SK-N-SH (cell line): Measurements from ENCODE around the gene GPR132. TPM values are rescaled to one million over a fixed set of nuclear protein-coding genes. Genes with fewer than 3 reads are reported as not detected.

Experiments used
- CTCF ChIA-PET: fragments of 300-600, 350-600 bp; formaldehyde crosslinking; extraction: SDS; loops from one replicate; lab custom pipeline; 2021; lab: Yijun Ruan, JAX
- POLR2A ChIA-PET: fragments of 350-600 bp; sonication (Branson Sonifier 250); formaldehyde crosslinking; extraction: SDS; loops from one replicate; lab custom pipeline; 2020; ENCODE audit warnings: antibody characterized with exemption, inconsistent platforms; lab: Yijun Ruan, JAX
- DNase-seq: peaks from one replicate; pipeline ENCODE4 v3.0.0; 2012
- H2AFZ ChIP-seq: fragments of 200-600 bp; sonication (generic); 2 replicates; pipeline ENCODE4 v1.8.1; 2016; ENCODE audit warnings: antibody characterized with exemption, mild to moderate bottlenecking, low read depth
- H3F3A ChIP-seq: fragments of 200-600 bp; sonication (generic); replicated peaks from 2 replicates; pipeline ENCODE3; 2016; ENCODE audit warnings: antibody characterized with exemption, mild to moderate bottlenecking; ENCODE audit not compliant: insufficient read depth
- H3K27ac ChIP-seq, 2 experiments: fragments of 200-500 bp in 1 of 2; fragments of 200-600 bp in 1 of 2; sonication (Bioruptor generic) in 1 of 2; sonication (generic), shearing (Covaris generic) in 1 of 2; 2 replicates each; pipeline versions ENCODE4 v1.5.1 to v1.6.1; 2014 to 2016; ENCODE audit warnings: low read depth in 2 of 2, inconsistent platforms in 1 of 2, low read length in 1 of 2, mild to moderate bottlenecking in 1 of 2, mixed read lengths in 1 of 2
- H3K27me3 ChIP-seq: fragments of 200-600 bp; sonication (generic), shearing (Covaris generic); 2 replicates; pipeline ENCODE4 v1.6.1; 2016; ENCODE audit warnings: mixed run types; ENCODE audit not compliant: insufficient read depth
- H3K36me3 ChIP-seq, 2 experiments: fragments of 200-500 bp in 1 of 2; fragments of 200-600 bp in 1 of 2; sonication (Bioruptor generic) in 1 of 2; sonication (generic) in 1 of 2; replicated peaks in 1 of 2; 2 replicates each; pipeline versions ENCODE3 to v1.5.1; 2014 to 2016; ENCODE audit warnings: low read length in 1 of 2, mild to moderate bottlenecking in 1 of 2; ENCODE audit not compliant: insufficient read depth in 2 of 2, control insufficient read depth in 1 of 2
- H3K4me1 ChIP-seq, 2 experiments: fragments of 200-500 bp in 1 of 2; fragments of 200-600 bp in 1 of 2; sonication (Bioruptor generic) in 1 of 2; sonication (generic), shearing (Covaris generic) in 1 of 2; 2 replicates each; pipeline versions ENCODE4 v1.5.1 to v1.6.1; 2014 to 2016; ENCODE audit warnings: low read depth in 1 of 2, low read length in 1 of 2, mixed run types in 1 of 2; ENCODE audit not compliant: insufficient read depth in 2 of 2, control insufficient read depth in 1 of 2
- H3K4me2 ChIP-seq: fragments of 200-600 bp; sonication (generic), shearing (Covaris generic); 2 replicates; pipeline ENCODE4 v1.6.1; 2017; ENCODE audit warnings: mixed run types
- H3K4me3 ChIP-seq, 2 experiments: fragments of 200-500 bp in 1 of 2; fragments of 200-600 bp in 1 of 2; sonication (Bioruptor generic) in 1 of 2; sonication (generic), shearing (Covaris generic) in 1 of 2; 2 replicates each; pipeline versions ENCODE4 v1.5.1 to v1.8.1; 2014 to 2016; ENCODE audit warnings: low read depth in 2 of 2, inconsistent platforms in 1 of 2, low read length in 1 of 2, mild to moderate bottlenecking in 1 of 2, mixed read lengths in 1 of 2, moderate library complexity in 1 of 2
- H3K79me2 ChIP-seq: fragments of 200-600 bp; sonication (generic); 2 replicates; pipeline ENCODE4 v1.8.1; 2017; ENCODE audit warnings: mild to moderate bottlenecking; ENCODE audit not compliant: insufficient read depth
- H3K9ac ChIP-seq: fragments of 200-600 bp; sonication (generic); 2 replicates; pipeline ENCODE4 v1.6.1; 2017; ENCODE audit warnings: mixed run types
- H3K9me2 ChIP-seq: fragments of 200-600 bp; sonication (generic); 2 replicates; pipeline ENCODE4 v1.6.1; 2017; ENCODE audit warnings: mixed run types
- H3K9me3 ChIP-seq: fragments of 200-600 bp; sonication (generic); 2 replicates; pipeline ENCODE4 v1.6.1; 2017; ENCODE audit warnings: mixed run types, mild to moderate bottlenecking, moderate library complexity
- H4K20me1 ChIP-seq: fragments of 200-600 bp; sonication (generic); 2 replicates; pipeline ENCODE4 v1.6.1; 2017; ENCODE audit warnings: mild to moderate bottlenecking, mixed run types; ENCODE audit not compliant: insufficient read depth
- CHD2 ChIP-seq: fragments of 150-350 bp; IDR thresholded peaks from 2 replicates; pipeline ENCODE4 v1.6.1; 2018; ENCODE audit warnings: low read length; ENCODE audit not compliant: partially characterized antibody
- EP300 ChIP-seq, 2 experiments: IDR thresholded peaks; 2 replicates each; pipeline versions ENCODE4 v1.4.0 to v1.6.1; 2012; ENCODE audit warnings: borderline replicate concordance in 1 of 2, low read depth in 1 of 2, low read length in 1 of 2
- EZH2phosphoT487 ChIP-seq: fragments of 200-600 bp; sonication (generic); IDR thresholded peaks from 2 replicates; pipeline ENCODE4 v1.6.1; 2017; ENCODE audit warnings: low read depth, mixed run types, mild to moderate bottlenecking, antibody characterized with exemption, moderate library complexity, borderline replicate concordance
- FOSL2 ChIP-seq: IDR thresholded peaks from 2 replicates; pipeline ENCODE4 v1.4.0; 2012; ENCODE audit warnings: low read depth, mild to moderate bottlenecking, moderate library complexity, borderline replicate concordance
- FOXM1 ChIP-seq: IDR thresholded peaks from 2 replicates; pipeline ENCODE4 v1.4.0; 2012; ENCODE audit warnings: low read depth, mild to moderate bottlenecking
- MXI1 ChIP-seq: IDR thresholded peaks from 2 replicates; pipeline ENCODE4 v1.6.1; 2012; ENCODE audit warnings: mild to moderate bottlenecking, low read depth, low read length, improper control_type of control experiment
- POLR2AphosphoS5 ChIP-seq: IDR thresholded peaks from 2 replicates; pipeline ENCODE4 v1.6.1; 2012; ENCODE audit warnings: low read depth, low read length
- RAD21 ChIP-seq: IDR thresholded peaks from 2 replicates; pipeline ENCODE4 v1.6.1; 2012; ENCODE audit warnings: mild to moderate bottlenecking, low read length
- RFX5 ChIP-seq: IDR thresholded peaks from 2 replicates; pipeline ENCODE4 v1.6.1; 2012; ENCODE audit warnings: mild to moderate bottlenecking, improper control_type of control experiment, low read length
- SIN3A ChIP-seq: IDR thresholded peaks from 2 replicates; pipeline ENCODE4 v1.6.1; 2012; ENCODE audit warnings: low read depth, mild to moderate bottlenecking, low read length, moderate library complexity, borderline replicate concordance
- SMC3 ChIP-seq: IDR thresholded peaks from 2 replicates; pipeline ENCODE4 v1.6.1; 2012; ENCODE audit warnings: low read depth, low read length, improper control_type of control experiment
- TAF1 ChIP-seq: IDR thresholded peaks from 2 replicates; pipeline ENCODE4 v1.6.1; 2012; ENCODE audit warnings: low read depth, mild to moderate bottlenecking, low read length, moderate library complexity, borderline replicate concordance
- WGBS: methylation state at CpG from one replicate; pipeline ENCODE4 v1.1.6; 2017; ENCODE audit warnings: low lambda C conversion rate; 5-methylcytosine and 5-hydroxymethylcytosine counted together
- polyA plus RNA-seq, 3 experiments: library from polyadenylated mRNA; depleted of rRNA; stranded (reverse); fragments of >200 nt; gene quantifications; 2 replicates each; pipeline ENCODE4 v1.2.3, GENCODE V29; 2012
- TF ChIP-seq, protein P1 (sequence below): IDR thresholded peaks from 2 replicates; pipeline ENCODE4 v1.4.0; 2012; ENCODE audit warnings: low read depth, borderline replicate concordance
- TF ChIP-seq, protein P2 (sequence below): IDR thresholded peaks from 2 replicates; pipeline ENCODE4 v1.4.0; 2012; ENCODE audit warnings: low read depth
- TF ChIP-seq, protein P3 (sequence below): IDR thresholded peaks from 2 replicates; pipeline ENCODE4 v1.6.1; 2012; ENCODE audit warnings: mild to moderate bottlenecking, low read depth, low read length, moderate library complexity
- TF ChIP-seq, protein P4 (sequence below): fragments of 150-350 bp; IDR thresholded peaks from 2 replicates; pipeline ENCODE4 v1.6.1; 2017; ENCODE audit warnings: antibody characterized with exemption, low read length, low read depth, borderline replicate concordance
- TF ChIP-seq, protein P5 (sequence below): fragments of 150-350 bp; IDR thresholded peaks from 2 replicates; pipeline ENCODE4 v1.6.1; 2016; ENCODE audit warnings: mild to moderate bottlenecking, low read depth, low read length

The GPR132 gene
- polyA plus RNA-seq, 1 of the 3 experiments (the other 2 are of a cell fraction): not detected

DNA sequence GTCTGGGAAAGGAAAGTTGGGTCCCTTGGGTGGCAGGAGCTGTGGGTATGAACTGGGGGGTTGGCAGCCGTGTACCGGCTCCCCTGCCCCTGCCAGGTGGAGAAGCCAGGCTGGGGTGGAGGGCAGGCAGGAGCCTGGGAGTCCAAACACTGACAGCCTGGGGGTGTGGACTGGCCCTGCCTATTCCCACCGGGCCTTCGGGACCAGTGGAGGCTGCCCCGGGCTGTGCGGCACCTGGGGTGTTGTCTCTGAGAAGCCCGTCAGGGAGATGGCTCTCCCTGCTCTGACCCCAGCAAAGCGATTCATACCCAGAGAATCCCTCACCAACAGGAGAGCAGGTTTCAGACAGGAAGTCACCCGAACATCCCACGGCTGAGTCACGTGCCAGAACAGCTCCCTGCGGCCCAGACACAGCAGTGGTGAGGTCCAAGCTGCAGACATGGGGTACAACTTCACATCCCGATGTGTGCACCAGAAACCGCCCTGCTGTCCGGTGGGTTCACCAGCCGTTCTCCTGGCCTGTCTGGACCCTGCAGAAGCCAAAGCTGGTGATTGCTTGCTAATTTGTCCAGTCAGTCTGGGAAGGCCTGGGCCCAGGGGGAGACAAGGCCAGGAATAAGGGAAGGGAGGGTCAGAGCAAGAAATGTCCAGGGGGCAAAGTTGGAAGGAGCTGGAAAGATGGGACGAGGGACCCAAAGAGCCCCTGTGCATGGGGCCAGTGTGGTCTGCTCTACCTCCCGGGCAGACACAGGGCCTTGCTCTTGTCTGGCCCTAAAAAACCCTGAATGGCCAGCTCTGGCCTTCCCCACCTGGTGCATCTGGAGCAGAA is 2.1 kb upstream of the GPR132 start:
- H3K27ac ChIP-seq: no peak overlapping the region
- ChIA-PET CTCF (interaction anchor here (0.6 to 4.3 kb wide), 6 partner anchors 8 to 691 kb away, joined by 3 to 25 read pairs (median 3); no protein-coding TSS in a partner anchor), POLR2A (no interaction called here)
- no peaks in the 10 kb centered on the region for H3K79me2 ChIP-seq
- H3K9ac ChIP-seq: no peak overlapping the region
- H3K36me3 ChIP-seq: no peaks in the 10 kb centered on the region
- no peaks in the 10 kb centered on the region for H3K9me2 ChIP-seq
- no peak overlapping the region for H3K4me3 ChIP-seq
- TF ChIP-seq EP300 (IDR thresholded peaks at IDR 0.05; ENCODE audit: borderline replicate concordance in 1 of 2, low read depth in 1 of 2, low read length in 1 of 2) (no peak), RAD21 (no peak), MXI1 (no peak)
- TF ChIP-seq, protein P1, sequence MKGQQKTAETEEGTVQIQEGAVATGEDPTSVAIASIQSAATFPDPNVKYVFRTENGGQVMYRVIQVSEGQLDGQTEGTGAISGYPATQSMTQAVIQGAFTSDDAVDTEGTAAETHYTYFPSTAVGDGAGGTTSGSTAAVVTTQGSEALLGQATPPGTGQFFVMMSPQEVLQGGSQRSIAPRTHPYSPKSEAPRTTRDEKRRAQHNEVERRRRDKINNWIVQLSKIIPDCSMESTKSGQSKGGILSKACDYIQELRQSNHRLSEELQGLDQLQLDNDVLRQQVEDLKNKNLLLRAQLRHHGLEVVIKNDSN: peak; percentile 77
- TF ChIP-seq, protein P2, sequence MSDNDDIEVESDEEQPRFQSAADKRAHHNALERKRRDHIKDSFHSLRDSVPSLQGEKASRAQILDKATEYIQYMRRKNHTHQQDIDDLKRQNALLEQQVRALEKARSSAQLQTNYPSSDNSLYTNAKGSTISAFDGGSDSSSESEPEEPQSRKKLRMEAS: 0 out of 2 replicates have a peak, but pooled peaks have one; percentile 50
- 67% methylated on average over 13 of the region's 18 CpGs for WGBS
- peak overlapping the region; percentile 65; the same call in 1 of the 2 replicates for H2AFZ ChIP-seq
- H3K4me2 ChIP-seq: no peak overlapping the region
- no peaks in the 10 kb centered on the region for H4K20me1 ChIP-seq
- no peaks in the 10 kb centered on the region for H3K9me3 ChIP-seq
- no peaks in the 10 kb centered on the region for H3K27me3 ChIP-seq
- H3K4me1 ChIP-seq: no peaks in the 10 kb centered on the region
- no peak for DNase-seq
- no peaks in the 10 kb centered on the region for H3F3A ChIP-seq

DNA sequence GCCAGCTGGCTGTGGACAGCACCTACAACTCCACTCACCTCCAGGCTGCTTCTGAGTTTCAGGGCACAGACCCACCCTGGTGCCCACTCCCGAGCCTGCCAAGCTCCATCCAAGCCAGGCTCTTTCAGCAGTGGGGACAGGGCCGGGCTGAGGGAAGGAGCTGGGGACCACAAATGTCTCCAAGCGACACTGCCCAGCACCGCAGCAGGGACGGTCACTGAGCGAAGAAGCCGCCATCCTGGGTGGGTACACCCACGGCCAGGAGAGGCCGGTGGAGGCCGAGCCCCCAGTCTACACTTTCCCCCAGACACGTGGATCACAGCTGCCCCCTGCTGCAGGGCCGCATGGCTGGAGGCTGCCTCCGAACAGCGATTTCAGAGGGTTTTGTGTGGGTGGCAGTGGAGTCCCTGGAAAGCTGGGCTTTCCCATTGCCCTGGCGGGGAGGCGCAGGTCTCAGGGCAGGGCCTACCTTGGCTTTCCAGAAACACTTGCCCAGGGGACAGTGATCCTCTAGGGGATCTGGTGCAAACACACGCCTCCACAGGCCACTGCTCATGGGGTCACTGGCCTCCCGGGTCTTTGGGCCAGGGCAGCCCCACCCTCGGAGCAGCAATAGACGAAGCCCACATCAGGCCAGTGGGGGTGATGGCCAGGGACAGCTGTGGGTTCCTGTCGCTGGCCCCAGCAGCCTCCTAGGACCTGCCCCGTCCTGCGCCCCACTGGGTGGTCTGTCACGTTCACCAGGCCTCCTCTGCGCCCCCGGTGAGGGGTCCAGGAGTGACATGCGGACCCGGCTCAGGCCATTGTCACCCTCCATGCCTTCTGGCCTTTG is 1.2 kb upstream of the GPR132 start:
- no peaks in the 10 kb centered on the region for H3K36me3 ChIP-seq
- H3K9me2 ChIP-seq: no peaks in the 10 kb centered on the region
- H2AFZ ChIP-seq: no peak overlapping the region
- no peak for DNase-seq
- no peak overlapping the region for H3K27ac ChIP-seq
- no peak overlapping the region for H3K9ac ChIP-seq
- no peaks in the 10 kb centered on the region; a peak in 1 of 4 replicates for H3K4me1 ChIP-seq
- H3K4me3 ChIP-seq: no peak overlapping the region
- 100% methylated on average over 6 of the region's 28 CpGs for WGBS
- H3K4me2 ChIP-seq: no peak overlapping the region
- no peaks in the 10 kb centered on the region for H3F3A ChIP-seq
- H3K79me2 ChIP-seq: no peaks in the 10 kb centered on the region
- ChIA-PET CTCF (interaction anchor here (0.6 to 4.3 kb wide), 5 partner anchors 9 to 690 kb away, joined by 3 to 25 read pairs (median 3); no protein-coding TSS in a partner anchor), POLR2A (no interaction called here)
- no peaks in the 10 kb centered on the region for H3K27me3 ChIP-seq
- H4K20me1 ChIP-seq: no peaks in the 10 kb centered on the region
- no peaks in the 10 kb centered on the region for H3K9me3 ChIP-seq
- no peak for TF ChIP-seq POLR2AphosphoS5
- no peak for TF ChIP-seq EZH2phosphoT487
- TF ChIP-seq FOXM1: no peak
- no peak for TF ChIP-seq FOSL2
- TF ChIP-seq, protein P3, sequence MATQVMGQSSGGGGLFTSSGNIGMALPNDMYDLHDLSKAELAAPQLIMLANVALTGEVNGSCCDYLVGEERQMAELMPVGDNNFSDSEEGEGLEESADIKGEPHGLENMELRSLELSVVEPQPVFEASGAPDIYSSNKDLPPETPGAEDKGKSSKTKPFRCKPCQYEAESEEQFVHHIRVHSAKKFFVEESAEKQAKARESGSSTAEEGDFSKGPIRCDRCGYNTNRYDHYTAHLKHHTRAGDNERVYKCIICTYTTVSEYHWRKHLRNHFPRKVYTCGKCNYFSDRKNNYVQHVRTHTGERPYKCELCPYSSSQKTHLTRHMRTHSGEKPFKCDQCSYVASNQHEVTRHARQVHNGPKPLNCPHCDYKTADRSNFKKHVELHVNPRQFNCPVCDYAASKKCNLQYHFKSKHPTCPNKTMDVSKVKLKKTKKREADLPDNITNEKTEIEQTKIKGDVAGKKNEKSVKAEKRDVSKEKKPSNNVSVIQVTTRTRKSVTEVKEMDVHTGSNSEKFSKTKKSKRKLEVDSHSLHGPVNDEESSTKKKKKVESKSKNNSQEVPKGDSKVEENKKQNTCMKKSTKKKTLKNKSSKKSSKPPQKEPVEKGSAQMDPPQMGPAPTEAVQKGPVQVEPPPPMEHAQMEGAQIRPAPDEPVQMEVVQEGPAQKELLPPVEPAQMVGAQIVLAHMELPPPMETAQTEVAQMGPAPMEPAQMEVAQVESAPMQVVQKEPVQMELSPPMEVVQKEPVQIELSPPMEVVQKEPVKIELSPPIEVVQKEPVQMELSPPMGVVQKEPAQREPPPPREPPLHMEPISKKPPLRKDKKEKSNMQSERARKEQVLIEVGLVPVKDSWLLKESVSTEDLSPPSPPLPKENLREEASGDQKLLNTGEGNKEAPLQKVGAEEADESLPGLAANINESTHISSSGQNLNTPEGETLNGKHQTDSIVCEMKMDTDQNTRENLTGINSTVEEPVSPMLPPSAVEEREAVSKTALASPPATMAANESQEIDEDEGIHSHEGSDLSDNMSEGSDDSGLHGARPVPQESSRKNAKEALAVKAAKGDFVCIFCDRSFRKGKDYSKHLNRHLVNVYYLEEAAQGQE: no peak
- TF ChIP-seq RFX5: no peak
- TF ChIP-seq, protein P4, sequence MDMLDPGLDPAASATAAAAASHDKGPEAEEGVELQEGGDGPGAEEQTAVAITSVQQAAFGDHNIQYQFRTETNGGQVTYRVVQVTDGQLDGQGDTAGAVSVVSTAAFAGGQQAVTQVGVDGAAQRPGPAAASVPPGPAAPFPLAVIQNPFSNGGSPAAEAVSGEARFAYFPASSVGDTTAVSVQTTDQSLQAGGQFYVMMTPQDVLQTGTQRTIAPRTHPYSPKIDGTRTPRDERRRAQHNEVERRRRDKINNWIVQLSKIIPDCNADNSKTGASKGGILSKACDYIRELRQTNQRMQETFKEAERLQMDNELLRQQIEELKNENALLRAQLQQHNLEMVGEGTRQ: no peak
- no peak for TF ChIP-seq SIN3A
- no peak for TF ChIP-seq SMC3
- TF ChIP-seq, protein P5, sequence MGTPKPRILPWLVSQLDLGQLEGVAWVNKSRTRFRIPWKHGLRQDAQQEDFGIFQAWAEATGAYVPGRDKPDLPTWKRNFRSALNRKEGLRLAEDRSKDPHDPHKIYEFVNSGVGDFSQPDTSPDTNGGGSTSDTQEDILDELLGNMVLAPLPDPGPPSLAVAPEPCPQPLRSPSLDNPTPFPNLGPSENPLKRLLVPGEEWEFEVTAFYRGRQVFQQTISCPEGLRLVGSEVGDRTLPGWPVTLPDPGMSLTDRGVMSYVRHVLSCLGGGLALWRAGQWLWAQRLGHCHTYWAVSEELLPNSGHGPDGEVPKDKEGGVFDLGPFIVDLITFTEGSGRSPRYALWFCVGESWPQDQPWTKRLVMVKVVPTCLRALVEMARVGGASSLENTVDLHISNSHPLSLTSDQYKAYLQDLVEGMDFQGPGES: no peak
- TF ChIP-seq TAF1: no peak
- no peak for TF ChIP-seq CHD2
- TF ChIP-seq MXI1: no peak
